PC-3 (cell line): ENCODE data around the gene TRPM5. TPM values are rescaled to one million over a fixed set of nuclear protein-coding genes. Genes with fewer than 3 reads are reported as not detected.

Source experiments
- ATAC-seq: fragments of 200-7000 bp; cut with Tn5 transposase; 2 replicates; pipeline ENCODE4 v1.9.1; 2020; ENCODE audit warnings: mild to moderate bottlenecking, moderate library complexity
- BruUV-seq: library from RNA; stranded (reverse); fragments of 400-500 nt; replicated peaks from 2 replicates; lab custom pipeline; 2021; lab: Mats Ljungman, UMichigan
- CTCF ChIA-PET: fragments of 300-600 bp; sonication (Branson Sonifier 250); formaldehyde crosslinking; loops from one replicate; lab custom pipeline; 2022; ENCODE audit warnings: antibody characterized with exemption; lab: Charles Lee
- POLR2A ChIA-PET: fragments of 300-600 bp; sonication (Branson Sonifier 250); formaldehyde crosslinking; loops from one replicate; lab custom pipeline; 2022; ENCODE audit warnings: antibody characterized with exemption; ENCODE audit not compliant: unreplicated experiment; lab: Charles Lee
- DNase-seq: peaks from one replicate; pipeline ENCODE4 v3.0.0-alpha.2; 2015
- H2AFZ ChIP-seq: fragments of 300-600 bp; sonication (generic); 2 replicates; pipeline ENCODE4 v1.6.0; 2016; ENCODE audit warnings: antibody characterized with exemption, low read length
- H3F3A ChIP-seq: fragments of 300-600 bp; sonication (generic); one replicate; pipeline ENCODE4 v1.6.0; 2017; ENCODE audit warnings: antibody characterized with exemption, low read length, control low read depth, mild to moderate bottlenecking; ENCODE audit not compliant: unreplicated experiment
- H3K27ac ChIP-seq: fragments of 300-600 bp; sonication (generic); 2 replicates; pipeline ENCODE4 v1.5.1; 2016; ENCODE audit warnings: mild to moderate bottlenecking, low read length
- H3K27me3 ChIP-seq: fragments of 300-600 bp; sonication (generic); 2 replicates; pipeline ENCODE4 v1.6.1; 2016; ENCODE audit warnings: low read length, mixed read lengths
- H3K36me3 ChIP-seq: fragments of 300-600 bp; sonication (generic); 2 replicates; pipeline ENCODE4 v1.6.1; 2016; ENCODE audit warnings: low read depth, mixed run types, low read length, mixed read lengths
- H3K4me1 ChIP-seq: fragments of 300-600 bp; sonication (generic); 2 replicates; pipeline ENCODE4 v1.5.1; 2016; ENCODE audit warnings: low read length; ENCODE audit not compliant: insufficient read depth
- H3K4me2 ChIP-seq: fragments of 300-600 bp; sonication (generic); 2 replicates; pipeline ENCODE4 v1.6.0; 2016; ENCODE audit warnings: low read length
- H3K4me3 ChIP-seq: fragments of 300-600 bp; sonication (generic); 2 replicates; pipeline ENCODE4 v1.5.1; 2016; ENCODE audit warnings: mild to moderate bottlenecking, low read length, mixed read lengths
- H3K79me2 ChIP-seq: fragments of 300-600 bp; sonication (generic); 2 replicates; pipeline ENCODE4 v1.6.1; 2017; ENCODE audit warnings: low read length, mixed read lengths
- H3K9ac ChIP-seq: fragments of 300-600 bp; sonication (generic); 2 replicates; pipeline ENCODE4 v1.6.0; 2016; ENCODE audit warnings: mild to moderate bottlenecking, low read length
- H3K9me2 ChIP-seq: fragments of 300-600 bp; sonication (generic); replicated peaks from 2 replicates; pipeline ENCODE4 v1.6.1; 2016; ENCODE audit warnings: mixed run types, low read length, mixed read lengths
- H3K9me3 ChIP-seq: fragments of 300-600 bp; sonication (generic); 2 replicates; pipeline ENCODE4 v1.6.1; 2016; ENCODE audit warnings: low read length, mixed read lengths
- H4K20me1 ChIP-seq: fragments of 300-600 bp; sonication (generic); 2 replicates; pipeline ENCODE4 v1.6.1; 2016; ENCODE audit warnings: low read length, mixed read lengths
- EZH2 ChIP-seq: fragments of 300-600 bp; sonication (generic); IDR thresholded peaks from one replicate; pipeline ENCODE4 v1.6.1; 2017; ENCODE audit warnings: antibody characterized with exemption, mild to moderate bottlenecking, low read length; ENCODE audit not compliant: unreplicated experiment
- EZH2phosphoT487 ChIP-seq: fragments of 300-600 bp; sonication (generic); IDR thresholded peaks from 2 replicates; pipeline ENCODE4 v1.6.1; 2018; ENCODE audit warnings: mild to moderate bottlenecking, antibody characterized with exemption, low read length, borderline replicate concordance
- intact Hi-C: fragments of 100-400 bp; cut with micrococcal nuclease; formaldehyde crosslinking; loops from 2 replicates; pipeline ENCODE4 v1.9.0; 2023
- total RNA-seq: library from RNA; depleted of rRNA; stranded (reverse); fragments of >200 nt; gene quantifications from 2 replicates; pipeline ENCODE4 v1.2.3, GENCODE V29; 2014
- TF ChIP-seq, protein P1 (sequence below): fragments of 300-600 bp; sonication (generic); conservative IDR thresholded peaks from 2 replicates; pipeline ENCODE4 v1.5.1; 2017; ENCODE audit warnings: antibody characterized with exemption, low read depth, mild to moderate bottlenecking, low read length

Gene TRPM5
- total RNA-seq, 1 experiment from 2014 or later = not detected

- Histone ChIP-seq H3K4me2 (no peak overlapping the region), H2AFZ (no peak overlapping the region), H3K27ac (no peak overlapping the region), H3K4me1 (peaks cover 11% of the 10 kb centered on the region), H3F3A (no peaks in the 10 kb centered on the region), H4K20me1 (no peaks in the 10 kb centered on the region), H3K27me3 (no peaks in the 10 kb centered on the region), H3K79me2 (peaks cover 20% of the 10 kb centered on the region), H3K9me3 (no peaks in the 10 kb centered on the region), H3K9ac (no peak overlapping the region), H3K4me3 (no peak overlapping the region), H3K9me2 (no peaks in the 10 kb centered on the region), H3K36me3 (no peaks in the 10 kb centered on the region; the same call in 1 of the 2 replicates)
- no peak for DNase-seq
- ChIA-PET CTCF (no interaction called here), POLR2A (no interaction called here)
- intact Hi-C loops = no loop called here
- no peak for ATAC-seq
- TF ChIP-seq EZH2phosphoT487 (no peak), EZH2 (no peak)
- TF ChIP-seq, protein P1, sequence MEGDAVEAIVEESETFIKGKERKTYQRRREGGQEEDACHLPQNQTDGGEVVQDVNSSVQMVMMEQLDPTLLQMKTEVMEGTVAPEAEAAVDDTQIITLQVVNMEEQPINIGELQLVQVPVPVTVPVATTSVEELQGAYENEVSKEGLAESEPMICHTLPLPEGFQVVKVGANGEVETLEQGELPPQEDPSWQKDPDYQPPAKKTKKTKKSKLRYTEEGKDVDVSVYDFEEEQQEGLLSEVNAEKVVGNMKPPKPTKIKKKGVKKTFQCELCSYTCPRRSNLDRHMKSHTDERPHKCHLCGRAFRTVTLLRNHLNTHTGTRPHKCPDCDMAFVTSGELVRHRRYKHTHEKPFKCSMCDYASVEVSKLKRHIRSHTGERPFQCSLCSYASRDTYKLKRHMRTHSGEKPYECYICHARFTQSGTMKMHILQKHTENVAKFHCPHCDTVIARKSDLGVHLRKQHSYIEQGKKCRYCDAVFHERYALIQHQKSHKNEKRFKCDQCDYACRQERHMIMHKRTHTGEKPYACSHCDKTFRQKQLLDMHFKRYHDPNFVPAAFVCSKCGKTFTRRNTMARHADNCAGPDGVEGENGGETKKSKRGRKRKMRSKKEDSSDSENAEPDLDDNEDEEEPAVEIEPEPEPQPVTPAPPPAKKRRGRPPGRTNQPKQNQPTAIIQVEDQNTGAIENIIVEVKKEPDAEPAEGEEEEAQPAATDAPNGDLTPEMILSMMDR = no peak
- no TSS peak for BruUV-seq
Observed at GRCh38 chr11:2396471-2396870, 47.8 kb downstream of the TRPM5 start.

GRCh38 chr11:2395856-2396255, 48.5 kb downstream of the TRPM5 start:
- Histone ChIP-seq H2AFZ (no peak overlapping the region), H3K9me2 (no peaks in the 10 kb centered on the region), H3K27ac (no peak overlapping the region), H3K9ac (no peak overlapping the region), H3F3A (no peaks in the 10 kb centered on the region), H3K27me3 (no peaks in the 10 kb centered on the region), H3K79me2 (peaks cover 14% of the 10 kb centered on the region), H4K20me1 (no peaks in the 10 kb centered on the region), H3K36me3 (no peaks in the 10 kb centered on the region; the same call in 1 of the 2 replicates), H3K4me1 (peaks cover 11% of the 10 kb centered on the region), H3K4me2 (no peak overlapping the region), H3K9me3 (no peaks in the 10 kb centered on the region), H3K4me3 (no peak overlapping the region)
- DNase-seq = no peak
- intact Hi-C loops = no loop called here
- BruUV-seq = no TSS peak
- ChIA-PET POLR2A (no interaction called here), CTCF (no interaction called here)
- TF ChIP-seq EZH2 = no peak
- no peak for TF ChIP-seq EZH2phosphoT487
- TF ChIP-seq, protein P1 = no peak
- no peak for ATAC-seq

- H3K4me1 ChIP-seq = peaks cover 11% of the 10 kb centered on the region
- no peaks in the 10 kb centered on the region for H3K9me2 ChIP-seq
- H3K9ac ChIP-seq = no peak overlapping the region
- ChIA-PET POLR2A (no interaction called here), CTCF (no interaction called here)
- ATAC-seq (no peak), DNase-seq (no peak)
- H3F3A ChIP-seq = no peaks in the 10 kb centered on the region
- no peak overlapping the region for H3K4me3 ChIP-seq
- no peak overlapping the region for H3K4me2 ChIP-seq
- BruUV-seq = no TSS peak
- no peaks in the 10 kb centered on the region; the same call in 1 of the 2 replicates for H3K36me3 ChIP-seq
- H2AFZ ChIP-seq = no peak overlapping the region
- H3K9me3 ChIP-seq = no peaks in the 10 kb centered on the region
- intact Hi-C loops = no loop called here
- no peak overlapping the region for H3K27ac ChIP-seq
- no peak for TF ChIP-seq EZH2
- TF ChIP-seq, protein P1 = no peak
- TF ChIP-seq EZH2phosphoT487 = no peak
- no peaks in the 10 kb centered on the region for H3K27me3 ChIP-seq
- peaks cover 2% of the 10 kb centered on the region; the same call in 1 of the 2 replicates for H4K20me1 ChIP-seq
- peaks cover 15% of the 10 kb centered on the region for H3K79me2 ChIP-seq
Observed at GRCh38 chr11:2395211-2395730, 49.0 kb downstream of the TRPM5 start.
